HG03108 (cell line): Measurements from ENCODE around the gene HDAC5.
"Not testable (repeated sequence)": the region's sequence is repeated elsewhere in the genome, so short reads cannot be mapped to it uniquely, and the experiment has no call there.

Experiments used
- ATAC-seq: cut with Tn5 transposase; IDR thresholded peaks from one replicate; pipeline ENCODE4 v1.9.1; 2021; ENCODE audit warnings: moderate library complexity; ENCODE audit not compliant: unreplicated experiment

HDAC5 gene

GRCh38 chr17:44037471-44037870, 86.0 kb downstream of the HDAC5 start:
- ATAC-seq: no peak

GRCh38 chr17:44034688-44035087, 88.8 kb downstream of the HDAC5 start:
- not testable (repeated sequence) for ATAC-seq

- no peak for ATAC-seq
Observed at GRCh38 chr17:44033861-44034408, 89.5 kb downstream of the HDAC5 start.

GRCh38 chr17:44030482-44030881, 93.0 kb downstream of the HDAC5 start:
- ATAC-seq: no peak

GRCh38 chr17:44029736-44030135, 93.7 kb downstream of the HDAC5 start:
- no peak for ATAC-seq
